VCaP (cell line): Measurements from ENCODE around the gene CRYBG2.

Source experiments
- H3K27ac ChIP-seq: fragments of 450-650 bp; 2 replicates; pipeline ENCODE4 v1.5.1; 2017
- CTCF ChIP-seq: fragments of 450-650 bp; conservative IDR thresholded peaks from 2 replicates; pipeline ENCODE4 v1.5.1; 2017; ENCODE audit warnings: mild to moderate bottlenecking, moderate library complexity

Gene CRYBG2

DNA sequence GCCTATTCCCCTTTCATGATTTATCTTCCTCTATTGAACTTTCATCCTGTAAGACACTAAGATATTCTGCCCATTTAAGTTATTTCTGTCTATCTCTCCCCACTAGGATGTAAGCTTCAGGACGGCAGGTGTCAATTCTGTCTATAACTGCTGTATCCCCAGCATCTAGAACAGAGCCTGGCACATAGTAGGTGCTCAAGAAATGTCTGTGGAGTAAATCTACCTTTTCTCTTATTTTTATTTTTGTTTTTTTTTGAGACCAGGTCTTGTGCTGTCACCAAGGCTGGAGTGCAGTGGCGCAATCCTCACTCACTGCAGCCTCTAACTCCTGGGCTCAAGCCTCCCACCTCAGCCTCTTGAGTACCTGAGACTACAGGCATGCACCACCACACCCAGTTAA, 30.5 kb downstream of the CRYBG2 start:
- H3K27ac ChIP-seq, result no peak overlapping the region
- no peak for TF ChIP-seq CTCF

DNA sequence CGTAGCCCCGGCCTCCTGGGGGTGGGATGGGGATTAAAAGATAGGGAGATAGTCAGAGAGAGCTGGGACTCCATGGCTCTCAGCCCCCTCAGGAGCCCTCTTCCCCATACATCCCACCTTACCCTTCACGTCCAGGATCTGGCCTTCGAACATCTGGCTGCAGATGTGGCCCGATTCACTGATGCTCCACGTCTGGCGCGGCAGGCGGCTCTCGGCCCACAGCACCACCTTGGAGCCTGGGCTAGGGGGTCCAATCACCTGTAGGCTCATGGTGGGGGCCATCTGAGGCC, 31.9 kb downstream of the CRYBG2 start:
- TF ChIP-seq CTCF, result no peak
- no peak overlapping the region for H3K27ac ChIP-seq

GRCh38 chr1:26321315-26322041, 32.5 kb downstream of the CRYBG2 start:
- peak; percentile 86 for TF ChIP-seq CTCF
- no peak overlapping the region for H3K27ac ChIP-seq

GRCh38 chr1:26320896-26321295, 33.0 kb downstream of the CRYBG2 start:
- TF ChIP-seq CTCF, result no peak
- no peak overlapping the region for H3K27ac ChIP-seq

DNA sequence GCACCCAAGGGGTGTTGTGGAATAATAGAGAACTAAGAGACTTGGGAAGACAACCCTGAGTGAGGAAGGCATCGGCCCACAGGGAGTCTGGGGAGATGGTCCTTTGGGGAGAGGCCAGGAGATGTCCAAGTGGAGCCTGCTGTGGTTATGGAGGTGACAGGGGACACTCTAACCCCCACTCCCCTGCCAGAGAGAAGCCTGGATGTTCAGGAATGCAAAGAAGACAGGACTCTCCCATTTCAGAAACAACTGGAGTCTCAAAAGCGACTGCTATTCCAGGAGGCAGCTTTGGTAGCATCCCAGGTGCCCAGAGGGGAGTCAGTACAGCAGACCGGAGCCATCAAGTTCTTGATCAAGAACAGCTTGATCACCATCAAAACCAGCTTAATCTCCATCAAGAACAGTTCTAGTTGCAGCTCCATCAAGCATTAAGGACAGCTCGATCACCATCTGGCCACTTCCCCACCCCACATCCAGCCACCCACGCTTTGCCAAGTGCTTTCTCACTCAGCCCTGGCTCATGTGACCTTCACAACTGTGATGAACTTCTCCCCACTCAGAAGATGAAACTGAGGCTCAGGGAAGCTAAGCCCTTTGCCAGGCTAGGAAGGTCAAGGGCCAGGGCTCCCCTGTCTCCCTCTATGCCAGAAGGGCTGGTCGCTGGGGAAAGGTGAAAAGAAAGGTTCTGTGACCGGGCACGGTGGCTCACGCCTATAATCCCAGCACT, 35.4 kb downstream of the CRYBG2 start:
- H3K27ac ChIP-seq, result no peak overlapping the region
- TF ChIP-seq CTCF, result no peak

DNA sequence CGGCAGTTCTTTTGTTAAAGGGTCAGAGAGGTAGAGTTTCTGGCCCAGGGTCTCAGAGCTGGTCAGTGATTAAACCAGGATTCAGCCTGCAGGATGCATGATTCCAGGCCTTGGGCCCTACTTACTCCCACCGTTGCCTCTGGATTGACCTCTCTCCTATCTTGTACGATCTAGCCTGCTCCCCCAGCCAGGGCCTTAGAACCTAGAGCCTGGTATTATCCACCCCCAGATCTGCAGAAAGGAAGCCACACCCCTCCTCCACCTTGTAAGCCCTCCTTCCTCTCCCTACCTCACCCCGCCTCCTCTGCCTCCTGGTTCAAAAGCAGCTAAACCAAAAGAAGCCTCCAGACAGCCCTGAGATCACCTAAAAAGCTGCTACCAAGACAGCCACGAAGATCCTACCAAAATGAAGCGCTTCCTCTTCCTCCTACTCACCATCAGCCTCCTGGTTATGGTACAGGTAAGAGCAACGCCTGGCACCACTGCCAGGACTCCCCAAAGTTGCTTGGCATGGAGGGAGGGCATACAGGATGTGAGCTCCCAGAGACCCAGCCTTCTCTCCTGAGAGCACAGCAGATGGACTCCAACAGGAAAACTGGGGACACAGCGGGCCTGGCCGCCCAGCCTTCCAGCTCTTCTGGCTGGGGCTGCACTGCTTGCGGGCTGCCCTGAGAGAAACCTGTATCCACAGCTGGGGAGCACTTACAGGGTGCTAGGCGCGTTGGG, 36.2 kb downstream of the CRYBG2 start, which contains the start of gene CD52:
CD52 (plus strand) TSS at position 347 of the 726 bp plus-strand sequence; CDS start at position 407, 60 bp downstream.
- no peak for TF ChIP-seq CTCF
- no peak within 1 kb of the TSS for H3K27ac ChIP-seq

DNA sequence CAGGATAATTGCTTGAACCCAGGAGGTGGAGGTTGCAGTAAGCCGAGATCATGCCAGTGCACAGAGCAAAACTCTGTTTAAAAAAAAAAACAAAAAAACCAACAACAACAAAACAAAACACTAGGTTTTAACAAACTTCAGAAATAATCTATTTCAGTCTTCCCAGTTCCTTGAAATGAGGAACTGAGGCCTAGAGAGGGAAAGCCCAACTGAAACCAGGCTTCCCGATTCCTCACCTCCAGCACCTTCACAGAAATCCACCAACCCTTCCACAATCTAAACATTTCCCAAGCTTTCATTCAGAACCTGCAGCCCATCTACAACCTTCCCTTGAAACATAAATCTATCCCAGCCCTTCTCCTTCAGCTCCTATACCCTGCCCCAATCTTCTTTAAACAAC, 36.8 kb downstream of the CRYBG2 start:
- no peak for TF ChIP-seq CTCF
- H3K27ac ChIP-seq, result no peak overlapping the region
